GM12875 (cell line): ENCODE data around the gene SIK3.

Experiments
- H3K4me3 ChIP-seq: one replicate; pipeline ENCODE4 v1.5.1; 2011; ENCODE audit warnings: low read depth, low read length, control low read depth
- CTCF ChIP-seq: IDR thresholded peaks from 2 replicates; pipeline ENCODE4 v1.5.1; 2011; ENCODE audit warnings: low read depth, mild to moderate bottlenecking, control low read depth, inconsistent platforms, low read length, moderate library complexity, borderline replicate concordance; ENCODE audit not compliant: insufficient read depth

Gene SIK3

GRCh38 chr11:116893437-116893836 is 204.8 kb downstream of the SIK3 start:
- H3K4me3 ChIP-seq = no peak overlapping the region
- no peak for TF ChIP-seq CTCF

GRCh38 chr11:116892374-116892773 is 205.9 kb downstream of the SIK3 start:
- no peak for TF ChIP-seq CTCF
- no peak overlapping the region for H3K4me3 ChIP-seq

GRCh38 chr11:116891746-116892145 is 206.5 kb downstream of the SIK3 start:
- H3K4me3 ChIP-seq = no peak overlapping the region
- no peak for TF ChIP-seq CTCF

GRCh38 chr11:116890607-116891006 is 207.6 kb downstream of the SIK3 start:
- no peak for TF ChIP-seq CTCF

GRCh38 chr11:116890193-116890592 is 208.0 kb downstream of the SIK3 start:
- no peak overlapping the region for H3K4me3 ChIP-seq
- TF ChIP-seq CTCF = no peak

More at GRCh38 chr11:116890607-116891006, 207.6 kb downstream of the SIK3 start:
- H3K4me3 ChIP-seq = no peak overlapping the region

GRCh38 chr11:116888884-116889549 is 209.2 kb downstream of the SIK3 start:
- TF ChIP-seq CTCF = no peak
- H3K4me3 ChIP-seq = no peak overlapping the region

- TF ChIP-seq CTCF = no peak
- H3K4me3 ChIP-seq = no peak overlapping the region
Measured at GRCh38 chr11:116888024-116888423, 210.2 kb downstream of the SIK3 start.
